ENCODE results near the gene TIMMDC1. TPM values are rescaled to one million over a fixed set of nuclear protein-coding genes. Genes with fewer than 3 reads are reported as not detected.
A peak's percentile ranks its signal among the peaks of the same experiment; 100 is the strongest.

Gene TIMMDC1
- total RNA-seq, 1 donor from 2014 or later: 98.8 TPM

DNA sequence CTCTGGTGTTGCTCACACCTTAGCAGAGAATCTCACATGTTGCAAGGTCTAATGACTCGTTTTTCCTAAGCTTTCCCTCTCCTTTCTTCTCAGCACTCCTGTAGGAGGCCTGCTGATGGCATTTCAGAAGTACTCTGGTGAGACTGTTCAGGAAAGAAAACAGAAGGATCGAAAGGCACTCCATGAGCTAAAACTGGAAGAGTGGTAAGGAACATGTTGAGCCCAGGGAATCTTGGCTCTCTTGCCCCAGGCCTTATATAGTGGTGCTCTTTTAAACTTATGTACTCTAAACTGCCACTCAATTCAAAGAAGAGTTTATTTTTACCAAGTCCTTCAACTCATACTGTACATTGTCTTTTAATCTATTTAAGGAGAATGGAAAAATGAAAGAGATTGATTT, 18.8 kb downstream of the TIMMDC1 start:
- Mint-ChIP-seq H3K9me3 (ENCODE audit: unreplicated experiment) (peaks cover 13% of the 10 kb centered on the region), H3K27me3 (ENCODE audit: unreplicated experiment) (no peaks in the 10 kb centered on the region), H3K27ac (ENCODE audit: unreplicated experiment) (no peak overlapping the region), H3K36me3 (ENCODE audit: unreplicated experiment) (peaks cover 67% of the 10 kb centered on the region), H3K4me3 (ENCODE audit: unreplicated experiment) (no peak overlapping the region), H3K4me1 (ENCODE audit: unreplicated experiment) (no peaks in the 10 kb centered on the region)
- TF ChIP-seq, protein P1, sequence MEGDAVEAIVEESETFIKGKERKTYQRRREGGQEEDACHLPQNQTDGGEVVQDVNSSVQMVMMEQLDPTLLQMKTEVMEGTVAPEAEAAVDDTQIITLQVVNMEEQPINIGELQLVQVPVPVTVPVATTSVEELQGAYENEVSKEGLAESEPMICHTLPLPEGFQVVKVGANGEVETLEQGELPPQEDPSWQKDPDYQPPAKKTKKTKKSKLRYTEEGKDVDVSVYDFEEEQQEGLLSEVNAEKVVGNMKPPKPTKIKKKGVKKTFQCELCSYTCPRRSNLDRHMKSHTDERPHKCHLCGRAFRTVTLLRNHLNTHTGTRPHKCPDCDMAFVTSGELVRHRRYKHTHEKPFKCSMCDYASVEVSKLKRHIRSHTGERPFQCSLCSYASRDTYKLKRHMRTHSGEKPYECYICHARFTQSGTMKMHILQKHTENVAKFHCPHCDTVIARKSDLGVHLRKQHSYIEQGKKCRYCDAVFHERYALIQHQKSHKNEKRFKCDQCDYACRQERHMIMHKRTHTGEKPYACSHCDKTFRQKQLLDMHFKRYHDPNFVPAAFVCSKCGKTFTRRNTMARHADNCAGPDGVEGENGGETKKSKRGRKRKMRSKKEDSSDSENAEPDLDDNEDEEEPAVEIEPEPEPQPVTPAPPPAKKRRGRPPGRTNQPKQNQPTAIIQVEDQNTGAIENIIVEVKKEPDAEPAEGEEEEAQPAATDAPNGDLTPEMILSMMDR (IDR thresholded peaks at IDR 0.05): no peak
- DNase-seq (ENCODE audit: extremely low spot score, unreplicated experiment): no peak

DNA sequence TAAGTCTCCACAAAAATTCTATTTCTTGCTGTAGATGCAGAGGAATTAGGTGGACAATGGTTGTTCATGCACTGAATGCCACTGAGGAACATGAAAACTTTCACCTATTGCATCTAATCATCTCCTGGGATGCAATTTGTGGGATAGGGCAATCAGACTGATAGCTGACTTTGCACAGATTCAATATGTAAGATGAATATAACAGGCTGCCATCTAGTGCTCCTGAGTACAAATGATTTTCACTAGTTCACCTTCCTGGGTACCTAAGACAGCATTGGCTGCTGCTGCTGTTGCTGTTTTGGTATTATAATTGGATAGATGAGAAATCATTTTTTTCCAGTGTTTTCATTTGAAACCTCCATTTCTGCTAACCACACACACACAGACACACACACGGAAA, 19.7 kb downstream of the TIMMDC1 start:
- TF ChIP-seq, protein P1 (IDR thresholded peaks at IDR 0.05): no peak
- Mint-ChIP-seq H3K4me1 (ENCODE audit: unreplicated experiment) (no peaks in the 10 kb centered on the region), H3K36me3 (ENCODE audit: unreplicated experiment) (peaks cover 69% of the 10 kb centered on the region), H3K27ac (ENCODE audit: unreplicated experiment) (no peak overlapping the region), H3K4me3 (ENCODE audit: unreplicated experiment) (no peak overlapping the region), H3K9me3 (ENCODE audit: unreplicated experiment) (peaks cover 13% of the 10 kb centered on the region), H3K27me3 (ENCODE audit: unreplicated experiment) (no peaks in the 10 kb centered on the region)
- DNase-seq (ENCODE audit: extremely low spot score, unreplicated experiment): no peak

DNA sequence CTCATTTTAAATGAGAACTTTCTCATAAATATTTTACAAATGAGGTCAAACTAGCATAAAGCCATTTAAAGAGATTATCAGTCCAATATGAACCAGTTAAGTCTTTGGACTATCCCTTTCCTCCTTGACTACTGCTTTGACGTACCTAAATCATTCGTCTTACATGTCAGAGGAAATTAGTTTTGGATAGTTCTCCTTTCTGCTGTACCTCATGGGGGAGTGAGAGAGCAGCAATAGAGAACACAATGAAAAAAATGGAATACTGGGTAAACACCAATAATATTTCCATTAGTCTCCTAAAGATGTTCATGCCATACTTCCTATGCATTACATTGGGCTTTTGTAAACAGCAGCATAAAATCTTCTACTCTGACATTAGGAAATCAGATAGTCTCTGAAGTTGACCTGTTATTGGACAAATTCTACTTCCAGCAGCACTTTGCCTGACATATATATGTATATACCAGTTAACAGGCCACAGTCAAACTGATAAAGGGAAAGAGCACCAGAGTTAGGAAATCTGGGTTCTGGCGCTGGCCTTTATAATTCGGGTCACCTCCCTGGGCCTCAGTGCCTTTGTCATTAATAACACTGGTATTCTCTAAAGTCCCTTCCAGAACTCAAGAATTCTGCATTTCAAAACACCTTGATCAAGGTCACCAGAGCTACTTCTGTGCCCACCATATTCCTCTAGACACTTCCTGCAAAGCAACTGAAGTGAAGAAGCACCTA, 26.8 kb downstream of the TIMMDC1 start:
- Mint-ChIP-seq H3K27ac (ENCODE audit: unreplicated experiment) (no peak overlapping the region), H3K36me3 (ENCODE audit: unreplicated experiment) (peaks cover 30% of the 10 kb centered on the region), H3K27me3 (ENCODE audit: unreplicated experiment) (no peaks in the 10 kb centered on the region), H3K4me1 (ENCODE audit: unreplicated experiment) (no peaks in the 10 kb centered on the region), H3K9me3 (ENCODE audit: unreplicated experiment) (peaks cover 6% of the 10 kb centered on the region), H3K4me3 (ENCODE audit: unreplicated experiment) (no peak overlapping the region)
- DNase-seq (ENCODE audit: extremely low spot score, unreplicated experiment): no peak
- TF ChIP-seq, protein P1 (IDR thresholded peaks at IDR 0.05): peak; percentile 35

DNA sequence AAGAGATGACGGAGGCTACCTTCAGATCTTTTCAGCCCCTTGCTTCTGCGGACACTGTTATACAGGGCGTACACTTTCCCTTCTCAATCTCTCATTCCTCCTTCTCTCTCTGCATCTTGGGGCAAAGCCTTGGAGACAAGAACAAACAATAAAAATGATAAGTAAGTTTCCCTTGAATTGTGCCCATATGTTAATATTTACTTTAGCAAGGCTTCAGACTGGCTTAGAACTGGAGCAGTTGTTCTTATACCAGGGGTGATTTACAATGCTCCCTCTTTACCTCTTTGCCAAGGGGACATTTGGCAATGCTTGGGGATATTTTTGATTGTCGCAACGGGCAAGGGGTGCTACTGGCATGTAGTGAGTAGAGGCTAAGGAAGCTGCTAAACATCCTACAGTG, 29.4 kb downstream of the TIMMDC1 start:
- Mint-ChIP-seq H3K4me1 (ENCODE audit: unreplicated experiment) (no peaks in the 10 kb centered on the region), H3K36me3 (ENCODE audit: unreplicated experiment) (peaks cover 16% of the 10 kb centered on the region), H3K9me3 (ENCODE audit: unreplicated experiment) (no peaks in the 10 kb centered on the region), H3K27me3 (ENCODE audit: unreplicated experiment) (no peaks in the 10 kb centered on the region), H3K4me3 (ENCODE audit: unreplicated experiment) (no peak overlapping the region), H3K27ac (ENCODE audit: unreplicated experiment) (no peak overlapping the region)
- DNase-seq (ENCODE audit: extremely low spot score, unreplicated experiment): no peak
- TF ChIP-seq, protein P1 (IDR thresholded peaks at IDR 0.05): no peak

DNA sequence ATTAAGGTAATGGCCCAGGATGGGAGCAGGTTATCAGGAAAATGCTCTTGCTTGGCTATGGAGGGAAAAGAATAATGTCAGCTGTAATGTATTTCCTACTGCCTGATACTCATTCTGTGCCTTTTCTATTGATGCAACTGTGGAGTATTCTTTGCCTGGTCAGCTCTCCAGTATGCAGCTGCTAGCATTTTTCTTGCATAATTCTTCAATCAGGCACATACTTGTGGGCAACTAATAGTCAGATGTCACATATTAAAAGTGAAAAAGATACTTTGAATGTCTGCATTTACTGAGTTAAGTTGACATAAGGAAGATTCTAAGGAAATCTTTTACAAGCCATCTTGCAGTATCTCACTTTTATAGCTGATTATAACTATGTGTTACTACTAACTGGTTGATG, 31.5 kb downstream of the TIMMDC1 start:
- TF ChIP-seq, protein P1 (IDR thresholded peaks at IDR 0.05): no peak
- Mint-ChIP-seq H3K9me3 (ENCODE audit: unreplicated experiment) (no peaks in the 10 kb centered on the region), H3K27me3 (ENCODE audit: unreplicated experiment) (no peaks in the 10 kb centered on the region)

More for the DNA sequence above, 31.5 kb downstream of the TIMMDC1 start:
- Mint-ChIP-seq H3K27ac (ENCODE audit: unreplicated experiment) (no peak overlapping the region), H3K36me3 (ENCODE audit: unreplicated experiment) (peaks cover 3% of the 10 kb centered on the region), H3K4me1 (ENCODE audit: unreplicated experiment) (no peaks in the 10 kb centered on the region), H3K4me3 (ENCODE audit: unreplicated experiment) (no peak overlapping the region)
- no peak for DNase-seq (ENCODE audit: extremely low spot score, unreplicated experiment)
